ENCODE measurements around the gene RER1. TPM values are rescaled to one million over a fixed set of nuclear protein-coding genes. Genes with fewer than 3 reads are reported as not detected.

RER1 gene
- polyA plus RNA-seq, 1 experiment: 255 TPM

GRCh38 chr1:2391931-2392509 is 379 bp downstream of the RER1 start:
- DNase-seq (ENCODE audit: low read depth): no peak
- POLR2A ChIA-PET: interaction anchor here (0.9 kb wide), 2 partner anchors 164 to 197 kb away, joined by 3 to 4 read pairs; partner anchors contain the start of genes FAAP20 and SKI
- CTCF ChIA-PET: interaction anchor here (0.5 to 3.3 kb wide), 6 partner anchors 10 to 670 kb away, joined by 3 to 28 read pairs (median 4); partner anchors contain the start of gene FAAP20
- Histone ChIP-seq H3K4me3 (ENCODE audit: low read depth, low read length) (peak overlapping the region; percentile 72), H3K36me3 (ENCODE audit: control insufficient read depth, insufficient read depth, low read length) (peaks cover 19% of the 10 kb centered on the region), H3K27me3 (ENCODE audit: control insufficient read depth, insufficient read depth, low read length) (no peaks in the 10 kb centered on the region)
- TF ChIP-seq, protein P1, sequence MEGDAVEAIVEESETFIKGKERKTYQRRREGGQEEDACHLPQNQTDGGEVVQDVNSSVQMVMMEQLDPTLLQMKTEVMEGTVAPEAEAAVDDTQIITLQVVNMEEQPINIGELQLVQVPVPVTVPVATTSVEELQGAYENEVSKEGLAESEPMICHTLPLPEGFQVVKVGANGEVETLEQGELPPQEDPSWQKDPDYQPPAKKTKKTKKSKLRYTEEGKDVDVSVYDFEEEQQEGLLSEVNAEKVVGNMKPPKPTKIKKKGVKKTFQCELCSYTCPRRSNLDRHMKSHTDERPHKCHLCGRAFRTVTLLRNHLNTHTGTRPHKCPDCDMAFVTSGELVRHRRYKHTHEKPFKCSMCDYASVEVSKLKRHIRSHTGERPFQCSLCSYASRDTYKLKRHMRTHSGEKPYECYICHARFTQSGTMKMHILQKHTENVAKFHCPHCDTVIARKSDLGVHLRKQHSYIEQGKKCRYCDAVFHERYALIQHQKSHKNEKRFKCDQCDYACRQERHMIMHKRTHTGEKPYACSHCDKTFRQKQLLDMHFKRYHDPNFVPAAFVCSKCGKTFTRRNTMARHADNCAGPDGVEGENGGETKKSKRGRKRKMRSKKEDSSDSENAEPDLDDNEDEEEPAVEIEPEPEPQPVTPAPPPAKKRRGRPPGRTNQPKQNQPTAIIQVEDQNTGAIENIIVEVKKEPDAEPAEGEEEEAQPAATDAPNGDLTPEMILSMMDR (IDR thresholded peaks at IDR 0.05; ENCODE audit: insufficient read depth, low read depth, low read length): no peak

- CTCF ChIA-PET: interaction anchor here (2.1 to 3.3 kb wide), 2 partner anchors 11 to 197 kb away, joined by 20 to 28 read pairs; partner anchors contain the start of gene FAAP20
- POLR2A ChIA-PET: no interaction called here
- Histone ChIP-seq H3K27me3 (ENCODE audit: control insufficient read depth, insufficient read depth, low read length) (no peaks in the 10 kb centered on the region), H3K36me3 (ENCODE audit: control insufficient read depth, insufficient read depth, low read length) (peaks cover 20% of the 10 kb centered on the region), H3K4me3 (ENCODE audit: low read depth, low read length) (peak overlapping the region; percentile 72)
- TF ChIP-seq, protein P1 (IDR thresholded peaks at IDR 0.05; ENCODE audit: insufficient read depth, low read depth, low read length): no peak
- DNase-seq (ENCODE audit: low read depth): no peak
Measured at GRCh38 chr1:2392686-2393085, 1.0 kb downstream of the RER1 start.

GRCh38 chr1:2393471-2393877 is 1.8 kb downstream of the RER1 start:
- H3K4me3 ChIP-seq (ENCODE audit: low read depth, low read length): no peak overlapping the region

DNA sequence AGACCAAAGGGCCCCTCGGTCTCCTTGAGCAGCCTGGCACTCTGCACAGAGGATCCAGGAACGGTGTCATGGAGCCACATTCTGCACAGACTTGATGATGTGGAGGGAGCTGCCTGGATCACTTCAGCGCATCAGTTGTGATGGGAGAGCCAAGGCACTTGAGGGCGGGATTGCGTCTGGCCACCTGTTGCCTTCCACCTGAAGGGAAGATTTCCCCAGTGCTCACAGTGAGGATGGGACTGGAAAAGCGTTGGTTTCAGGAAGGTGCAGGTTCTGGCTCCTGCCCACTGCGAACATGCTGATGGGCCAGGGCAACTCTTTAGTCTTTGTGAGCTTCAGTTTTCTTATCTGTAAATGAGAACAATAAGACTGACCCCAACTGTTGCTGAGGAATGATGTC is 2.6 kb downstream of the RER1 start:
- TF ChIP-seq, protein P1 (IDR thresholded peaks at IDR 0.05; ENCODE audit: insufficient read depth, low read depth, low read length): no peak
- ChIA-PET POLR2A (no interaction called here), CTCF (interaction anchor here (1.0 to 1.1 kb wide), 2 partner anchors 16 to 220 kb away, joined by 3 read pairs; no protein-coding TSS in a partner anchor)
- Histone ChIP-seq H3K36me3 (ENCODE audit: control insufficient read depth, insufficient read depth, low read length) (peaks cover 24% of the 10 kb centered on the region), H3K4me3 (ENCODE audit: low read depth, low read length) (no peak overlapping the region), H3K27me3 (ENCODE audit: control insufficient read depth, insufficient read depth, low read length) (no peaks in the 10 kb centered on the region)
- DNase-seq (ENCODE audit: low read depth): no peak

More at GRCh38 chr1:2393471-2393877, 1.8 kb downstream of the RER1 start:
- no peaks in the 10 kb centered on the region for H3K27me3 ChIP-seq (ENCODE audit: control insufficient read depth, insufficient read depth, low read length)
- TF ChIP-seq, protein P1 (IDR thresholded peaks at IDR 0.05; ENCODE audit: insufficient read depth, low read depth, low read length): no peak
- CTCF ChIA-PET: interaction anchor here (0.8 to 1.1 kb wide), 3 partner anchors 16 to 219 kb away, joined by 3 read pairs; no protein-coding TSS in a partner anchor
- no peak for DNase-seq (ENCODE audit: low read depth)
- POLR2A ChIA-PET: no interaction called here
- peaks cover 22% of the 10 kb centered on the region for H3K36me3 ChIP-seq (ENCODE audit: control insufficient read depth, insufficient read depth, low read length)

DNA sequence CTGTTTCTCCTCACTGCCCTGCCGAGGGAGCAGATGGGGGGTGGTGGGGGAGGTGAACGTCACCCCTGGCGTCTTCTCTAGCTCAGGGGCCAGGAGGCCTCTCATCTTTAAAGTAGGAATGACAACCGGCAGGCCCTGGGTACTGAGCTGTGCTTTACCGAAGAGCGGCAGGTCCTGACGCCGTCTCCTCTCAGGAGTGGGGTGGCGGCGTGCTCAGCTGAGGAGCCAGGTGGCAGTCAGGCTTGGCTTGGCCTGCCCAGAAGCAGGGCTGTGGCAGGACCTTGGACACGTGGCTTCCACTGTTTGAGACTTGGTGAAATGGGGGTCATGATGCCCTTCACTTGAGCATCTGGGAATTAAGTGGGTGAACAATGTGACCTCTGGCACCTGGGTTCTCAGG is 3.1 kb downstream of the RER1 start:
- ChIA-PET POLR2A (no interaction called here), CTCF (no interaction called here)

More for the DNA sequence above, 3.1 kb downstream of the RER1 start:
- Histone ChIP-seq H3K4me3 (ENCODE audit: low read depth, low read length) (no peak overlapping the region), H3K27me3 (ENCODE audit: control insufficient read depth, insufficient read depth, low read length) (no peaks in the 10 kb centered on the region), H3K36me3 (ENCODE audit: control insufficient read depth, insufficient read depth, low read length) (peaks cover 26% of the 10 kb centered on the region)
- DNase-seq (ENCODE audit: low read depth): no peak
- TF ChIP-seq, protein P1 (IDR thresholded peaks at IDR 0.05; ENCODE audit: insufficient read depth, low read depth, low read length): no peak

Data from BJ (cell line).